Left lung (tissue), 10 donors: ENCODE measurements around the gene ZBTB12. TPM values are rescaled to one million over a fixed set of nuclear protein-coding genes. Genes with fewer than 3 reads are reported as not detected.

Source experiments
- ATAC-seq: fragments of 200-7000 bp; cut with Tn5 transposase; one replicate; pipeline ENCODE4 v1.9.1; 2020; ENCODE audit warnings: moderate library complexity
- DNase-seq, 4 donors: peaks; one replicate each; pipeline ENCODE4 v3.0.0-alpha.2; 2013 to 2020
- H3K27ac ChIP-seq, 2 donors: fragments of 200-600 bp; sonication (generic) in 1 of 2; one replicate each; pipeline versions ENCODE4 v1.5.0 to v1.8.0; 2020 to 2021
- H3K27me3 ChIP-seq, 2 donors: fragments of 200-600 bp; sonication (generic) in 1 of 2; one replicate each; pipeline versions ENCODE4 v1.5.0 to v1.8.0; 2020 to 2021
- H3K36me3 ChIP-seq, 2 donors: fragments of 200-600 bp; sonication (generic) in 1 of 2; one replicate each; pipeline versions ENCODE4 v1.5.0 to v1.8.0; 2020 to 2021
- H3K4me1 ChIP-seq, 2 donors: fragments of 200-600 bp; one replicate each; pipeline ENCODE4 v1.8.0; 2021
- H3K4me3 ChIP-seq, 2 donors: fragments of 200-600 bp; sonication (generic) in 1 of 2; one replicate each; pipeline versions ENCODE4 v1.5.0 to v1.8.0; 2020 to 2021; ENCODE audit warnings: mild to moderate bottlenecking in 1 of 2
- H3K9me3 ChIP-seq, 2 donors: fragments of 200-600 bp; sonication (generic) in 1 of 2; one replicate each; pipeline versions ENCODE4 v1.5.0 to v1.8.0; 2020 to 2021
- intact Hi-C, 2 donors: fragments of 100-400 bp; cut with DNase I; formaldehyde crosslinking; loops; one replicate each; pipeline versions ENCODE4 v1.11.2 to v1.14.2; 2022
- polyA plus RNA-seq, 6 donors: library from polyadenylated mRNA; unstranded; fragments of 120-200 nt; gene quantifications; one replicate each; pipeline ENCODE4 v1.2.1, GENCODE V29; 2013; ENCODE audit not compliant: insufficient read length in 6 of 6
- total RNA-seq, 2 donors: library from RNA; stranded (reverse); fragmentation: NEBNext Ultra II Directional; extraction: Animal tissue kit (Norgen Biotek cat#: 25700); gene quantifications; one replicate each; pipeline ENCODE4 v1.2.1, GENCODE V29; 2021
- TF ChIP-seq, protein P1 (sequence below), 2 donors: fragments of 200-600 bp; sonication (generic) in 1 of 2; IDR thresholded peaks; one replicate each; pipeline versions ENCODE4 v1.5.0 to v1.8.0; 2021; ENCODE audit warnings: antibody characterized with exemption in 2 of 2
- donor health status: DM: no; HTN: yes; CAD: no.
- donor health status: DM: no; HTN: no; CAD: no.

ZBTB12 gene
- total and polyA plus RNA-seq, 8 donors: 4.8 to 23.4 (median 21.8) TPM

DNA sequence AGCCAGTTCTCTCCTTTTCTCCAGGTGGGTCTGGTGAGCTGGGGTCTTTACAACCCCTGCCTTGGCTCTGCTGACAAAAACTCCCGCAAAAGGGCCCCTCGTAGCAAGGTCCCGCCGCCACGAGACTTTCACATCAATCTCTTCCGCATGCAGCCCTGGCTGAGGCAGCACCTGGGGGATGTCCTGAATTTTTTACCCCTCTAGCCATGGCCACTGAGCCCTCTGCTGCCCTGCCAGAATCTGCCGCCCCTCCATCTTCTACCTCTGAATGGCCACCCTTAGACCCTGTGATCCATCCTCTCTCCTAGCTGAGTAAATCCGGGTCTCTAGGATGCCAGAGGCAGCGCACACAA lies 43.2 kb upstream of the ZBTB12 start:
- Histone ChIP-seq H3K4me1 (peaks cover 10 to 24% of the 10 kb centered on the region in 2 donors), H3K27ac (peak overlapping the region; percentile 83 to 88), H3K9me3 (no peaks in the 10 kb centered on the region), H3K36me3 (peaks cover 0 to 47% of the 10 kb centered on the region in 2 donors), H3K4me3 (no peak overlapping the region), H3K27me3 (no peaks in the 10 kb centered on the region)
- no peak for ATAC-seq
- no peak for DNase-seq
- TF ChIP-seq, protein P1, sequence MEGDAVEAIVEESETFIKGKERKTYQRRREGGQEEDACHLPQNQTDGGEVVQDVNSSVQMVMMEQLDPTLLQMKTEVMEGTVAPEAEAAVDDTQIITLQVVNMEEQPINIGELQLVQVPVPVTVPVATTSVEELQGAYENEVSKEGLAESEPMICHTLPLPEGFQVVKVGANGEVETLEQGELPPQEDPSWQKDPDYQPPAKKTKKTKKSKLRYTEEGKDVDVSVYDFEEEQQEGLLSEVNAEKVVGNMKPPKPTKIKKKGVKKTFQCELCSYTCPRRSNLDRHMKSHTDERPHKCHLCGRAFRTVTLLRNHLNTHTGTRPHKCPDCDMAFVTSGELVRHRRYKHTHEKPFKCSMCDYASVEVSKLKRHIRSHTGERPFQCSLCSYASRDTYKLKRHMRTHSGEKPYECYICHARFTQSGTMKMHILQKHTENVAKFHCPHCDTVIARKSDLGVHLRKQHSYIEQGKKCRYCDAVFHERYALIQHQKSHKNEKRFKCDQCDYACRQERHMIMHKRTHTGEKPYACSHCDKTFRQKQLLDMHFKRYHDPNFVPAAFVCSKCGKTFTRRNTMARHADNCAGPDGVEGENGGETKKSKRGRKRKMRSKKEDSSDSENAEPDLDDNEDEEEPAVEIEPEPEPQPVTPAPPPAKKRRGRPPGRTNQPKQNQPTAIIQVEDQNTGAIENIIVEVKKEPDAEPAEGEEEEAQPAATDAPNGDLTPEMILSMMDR (IDR thresholded peaks at IDR 0.05): no peak
- intact Hi-C loops: no loop called here

DNA sequence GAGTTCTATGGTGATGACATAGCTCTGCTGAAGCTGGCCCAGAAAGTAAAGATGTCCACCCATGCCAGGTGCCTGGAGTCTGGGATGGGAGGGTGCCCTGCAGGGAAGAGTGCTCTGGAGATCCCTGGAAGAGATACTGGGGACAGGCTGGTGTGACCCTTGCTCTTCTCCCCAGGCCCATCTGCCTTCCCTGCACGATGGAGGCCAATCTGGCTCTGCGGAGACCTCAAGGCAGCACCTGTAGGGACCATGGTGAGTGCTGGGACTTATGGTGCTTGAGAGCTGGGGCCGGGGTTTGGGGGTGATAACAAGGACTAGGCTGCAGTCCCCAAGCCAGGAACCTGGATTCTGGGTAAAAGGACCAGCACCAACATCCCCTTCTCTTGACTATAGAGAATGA lies 41.9 kb upstream of the ZBTB12 start:
- no peaks in the 10 kb centered on the region for H3K9me3 ChIP-seq
- intact Hi-C loops: no loop called here
- H3K36me3 ChIP-seq: peaks cover 0 to 48% of the 10 kb centered on the region in 2 donors
- peaks cover 10 to 24% of the 10 kb centered on the region in 2 donors for H3K4me1 ChIP-seq
- TF ChIP-seq, protein P1 (IDR thresholded peaks at IDR 0.05): no peak
- H3K27me3 ChIP-seq: no peaks in the 10 kb centered on the region
- H3K27ac ChIP-seq: no peak overlapping the region
- DNase-seq (no peak), ATAC-seq (no peak)
- no peak overlapping the region for H3K4me3 ChIP-seq

DNA sequence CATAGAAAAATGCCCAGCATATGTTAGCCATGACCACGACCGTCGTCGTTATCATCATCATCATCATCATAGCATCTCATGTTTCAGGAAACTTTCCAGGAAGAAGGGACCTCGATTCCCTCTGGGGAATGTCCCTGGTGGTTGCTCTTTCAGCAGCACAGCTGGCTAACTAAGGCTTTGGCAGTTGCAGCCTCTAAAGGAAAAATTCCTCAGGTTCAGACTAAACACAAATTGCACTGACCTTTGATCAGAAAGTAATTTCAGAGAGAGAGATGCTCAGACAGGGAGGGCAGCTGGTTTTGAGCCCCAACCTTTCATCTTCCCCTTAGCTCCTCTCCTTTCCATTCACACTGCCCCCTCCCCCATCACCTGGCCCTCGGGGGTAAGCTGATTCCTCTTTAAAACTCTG lies 38.4 kb upstream of the ZBTB12 start:
- ATAC-seq: no peak
- Histone ChIP-seq H3K36me3 (peaks cover 0 to 42% of the 10 kb centered on the region in 2 donors), H3K27me3 (no peaks in the 10 kb centered on the region), H3K4me3 (no peak overlapping the region), H3K27ac (no peak overlapping the region), H3K9me3 (no peaks in the 10 kb centered on the region), H3K4me1 (peaks cover 1 to 8% of the 10 kb centered on the region in 2 donors)
- TF ChIP-seq, protein P1 (IDR thresholded peaks at IDR 0.05): no peak
- DNase-seq: no peak
- intact Hi-C loops: no loop called here

GRCh38 chr6:31935823-31936222 lies 33.9 kb upstream of the ZBTB12 start:
- no peak overlapping the region for H3K27ac ChIP-seq
- ATAC-seq: no peak
- TF ChIP-seq, protein P1 (IDR thresholded peaks at IDR 0.05): no peak
- H3K4me3 ChIP-seq: no peak overlapping the region
- no peaks in the 10 kb centered on the region for H3K27me3 ChIP-seq
- peaks cover 0 to 28% of the 10 kb centered on the region in 2 donors for H3K36me3 ChIP-seq
- H3K9me3 ChIP-seq: no peaks in the 10 kb centered on the region
- H3K4me1 ChIP-seq: no peaks in the 10 kb centered on the region
- intact Hi-C loops: no loop called here
- DNase-seq: no peak

- Histone ChIP-seq H3K27ac (no peak overlapping the region), H3K4me1 (peaks cover 0 to 2% of the 10 kb centered on the region in 2 donors), H3K9me3 (no peaks in the 10 kb centered on the region), H3K27me3 (no peaks in the 10 kb centered on the region), H3K4me3 (no peak overlapping the region), H3K36me3 (peaks cover 0 to 24% of the 10 kb centered on the region in 2 donors)
- DNase-seq: no peak
- intact Hi-C loops: no loop called here
- TF ChIP-seq, protein P1 (IDR thresholded peaks at IDR 0.05): no peak
- ATAC-seq: no peak
Measured at GRCh38 chr6:31935021-31935420, 33.1 kb upstream of the ZBTB12 start.
